H1 (cell line): ENCODE results near the gene BRCA1. TPM values are rescaled to one million over a fixed set of nuclear protein-coding genes. Genes with fewer than 3 reads are reported as not detected.

Experiments used
- CTCF ChIA-PET: fragments of 300-600 bp; sonication (Branson Sonifier 250); formaldehyde crosslinking; loops from one replicate; lab custom pipeline; 2021; ENCODE audit not compliant: partially characterized antibody; lab: Charles Lee
- POLR2A ChIA-PET: fragments of 300-600 bp; sonication (Branson Sonifier 250); formaldehyde crosslinking; loops from one replicate; lab custom pipeline; 2021; ENCODE audit warnings: inconsistent platforms; ENCODE audit not compliant: partially characterized antibody; lab: Charles Lee
- DNase-seq, 2 experiments: peaks; one replicate each; pipeline versions ENCODE4 v3.0.0 to v3.0.0-alpha.2; 2010 to 2022; ENCODE audit warnings: low spot score in 2 of 2, low read depth in 1 of 2, mixed read lengths in 1 of 2
- FAIRE-seq: peaks from 2 replicates; lab custom pipeline; 2011; peaks lifted over from hg19 to GRCh38; lab: Jason Lieb, UNC
- H2AFZ ChIP-seq: 2 replicates; pipeline ENCODE4 v1.8.1; 2012; ENCODE audit warnings: low read length, inconsistent platforms
- H2AK5ac ChIP-seq: 2 replicates; pipeline ENCODE4 v1.6.1; 2013; ENCODE audit warnings: low read depth, low read length
- H2BK120ac ChIP-seq: replicated peaks from 2 replicates; pipeline ENCODE3; 2013; ENCODE audit warnings: low read depth, low read length, inconsistent platforms
- H2BK12ac ChIP-seq: 2 replicates; pipeline ENCODE4 v1.6.1; 2013; ENCODE audit warnings: low read depth, low read length
- H2BK15ac ChIP-seq: 2 replicates; pipeline ENCODE4 v1.6.1; 2013; ENCODE audit warnings: low read length
- H2BK20ac ChIP-seq: 2 replicates; pipeline ENCODE4 v1.6.1; 2013; ENCODE audit warnings: low read length
- H2BK5ac ChIP-seq: 2 replicates; pipeline ENCODE4 v1.6.1; 2013; ENCODE audit warnings: low read depth, low read length
- H3K14ac ChIP-seq: 2 replicates; pipeline ENCODE4 v1.6.1; 2013; ENCODE audit warnings: inconsistent platforms; ENCODE audit not compliant: insufficient read length
- H3K18ac ChIP-seq: 2 replicates; pipeline ENCODE4 v1.6.1; 2013; ENCODE audit warnings: low read length; ENCODE audit errors: extremely low read depth
- H3K23ac ChIP-seq: 2 replicates; pipeline ENCODE4 v1.6.1; 2013; ENCODE audit warnings: inconsistent platforms; ENCODE audit not compliant: insufficient read length
- H3K23me2 ChIP-seq: 2 replicates; pipeline ENCODE4 v1.6.1; 2013; ENCODE audit warnings: low read depth, low read length
- H3K27ac ChIP-seq: 2 replicates; pipeline ENCODE4 v1.6.1; 2011; ENCODE audit warnings: low read depth, low read length, inconsistent platforms
- H3K27me3 ChIP-seq, 4 experiments: replicated peaks in 1 of 4; 1 replicate in 1 of 4; 2 replicates in 3 of 4; pipeline versions ENCODE4 v1.6.1 to v1.8.1; 2011 to 2013; ENCODE audit warnings: low read length in 3 of 4, mild to moderate bottlenecking in 3 of 4, inconsistent platforms in 2 of 4, mixed read lengths in 2 of 4, moderate library complexity in 1 of 4; ENCODE audit not compliant: control insufficient read depth in 3 of 4, insufficient read depth in 3 of 4; ENCODE audit errors: extremely low read depth in 1 of 4
- H3K36me3 ChIP-seq, 4 experiments: 2 replicates each; pipeline versions ENCODE4 v1.6.1 to v1.8.1; 2011 to 2013; ENCODE audit warnings: mild to moderate bottlenecking in 4 of 4, low read length in 3 of 4, moderate library complexity in 2 of 4, control low read depth in 1 of 4, inconsistent platforms in 1 of 4; ENCODE audit not compliant: insufficient read depth in 4 of 4, control insufficient read depth in 2 of 4
- H3K4ac ChIP-seq: replicated peaks from 2 replicates; pipeline ENCODE3; 2013; ENCODE audit warnings: low read length, low read depth, mixed read lengths, inconsistent platforms; ENCODE audit not compliant: insufficient read length
- H3K4me1 ChIP-seq, 4 experiments: replicated peaks in 1 of 4; 1 replicate in 1 of 4; 2 replicates in 3 of 4; pipeline versions ENCODE4 v1.6.1 to v1.8.1; 2011 to 2013; ENCODE audit warnings: low read length in 3 of 4, inconsistent platforms in 2 of 4, mixed read lengths in 1 of 4; ENCODE audit not compliant: insufficient read depth in 4 of 4, control insufficient read depth in 3 of 4
- H3K4me2 ChIP-seq, 2 experiments: 2 replicates each; pipeline versions ENCODE4 v1.6.1 to v1.8.1; 2011 to 2013; ENCODE audit warnings: low read depth in 2 of 2, low read length in 2 of 2, control low read depth in 1 of 2, inconsistent platforms in 1 of 2, mild to moderate bottlenecking in 1 of 2; ENCODE audit not compliant: insufficient read depth in 1 of 2
- H3K4me3 ChIP-seq, 4 experiments: fragments of 200-600, 300-600 bp in 1 of 4; sonication (generic), shearing (Covaris generic), sonication (Bioruptor Twin) in 1 of 4; 2 replicates each; pipeline versions ENCODE4 v1.5.1 to v1.8.1; 2011 to 2016; ENCODE audit warnings: low read length in 4 of 4, low read depth in 3 of 4, control low read depth in 2 of 4, inconsistent platforms in 2 of 4, mild to moderate bottlenecking in 2 of 4, mixed read lengths in 1 of 4, moderate library complexity in 1 of 4; ENCODE audit not compliant: insufficient read depth in 2 of 4; ENCODE audit errors: extremely low read depth in 1 of 4
- H3K56ac ChIP-seq: replicated peaks from 2 replicates; pipeline ENCODE3; 2013; ENCODE audit warnings: low read depth, mild to moderate bottlenecking, mixed read lengths, low read length, inconsistent platforms; ENCODE audit not compliant: insufficient read length
- H3K79me1 ChIP-seq: 2 replicates; pipeline ENCODE4 v1.6.1; 2013; ENCODE audit warnings: low read depth, low read length, control low read depth
- H3K79me2 ChIP-seq, 2 experiments: 2 replicates each; pipeline versions ENCODE4 v1.6.1 to v1.8.1; 2012 to 2013; ENCODE audit warnings: low read length in 2 of 2, mild to moderate bottlenecking in 2 of 2, inconsistent platforms in 1 of 2; ENCODE audit not compliant: insufficient read depth in 2 of 2, control insufficient read depth in 1 of 2
- H3K9ac ChIP-seq, 4 experiments: replicated peaks in 1 of 4; 1 replicate in 1 of 4; 2 replicates in 3 of 4; pipeline versions ENCODE4 v1.6.1 to v1.8.1; 2011 to 2013; ENCODE audit warnings: low read depth in 3 of 4, low read length in 3 of 4, control low read depth in 2 of 4, mild to moderate bottlenecking in 2 of 4, moderate library complexity in 2 of 4, inconsistent platforms in 1 of 4; ENCODE audit errors: extremely low read depth in 1 of 4
- H3K9me3 ChIP-seq, 2 experiments: 2 replicates each; pipeline versions ENCODE4 v1.6.1 to v1.8.1; 2012 to 2013; ENCODE audit warnings: mild to moderate bottlenecking in 2 of 2, moderate library complexity in 2 of 2, control low read depth in 1 of 2, inconsistent platforms in 1 of 2, low read depth in 1 of 2, low read length in 1 of 2, mixed read lengths in 1 of 2; ENCODE audit not compliant: insufficient read depth in 2 of 2
- H4K20me1 ChIP-seq, 2 experiments: replicated peaks in 1 of 2; 2 replicates each; pipeline versions ENCODE3 to v1.8.1; 2011 to 2013; ENCODE audit warnings: inconsistent platforms in 2 of 2, low read length in 2 of 2, mild to moderate bottlenecking in 1 of 2; ENCODE audit not compliant: insufficient read depth in 2 of 2, control insufficient read depth in 1 of 2
- H4K5ac ChIP-seq: 2 replicates; pipeline ENCODE4 v1.6.1; 2013; ENCODE audit warnings: low read length, low read depth, mixed read lengths, inconsistent platforms; ENCODE audit not compliant: insufficient read length
- H4K8ac ChIP-seq: 2 replicates; pipeline ENCODE4 v1.8.0; 2013; ENCODE audit warnings: mild to moderate bottlenecking, moderate library complexity, low read length, inconsistent platforms; ENCODE audit not compliant: insufficient read depth; ENCODE audit errors: extremely low read depth
- H4K91ac ChIP-seq: replicated peaks from 2 replicates; pipeline ENCODE3; 2013; ENCODE audit warnings: low read length, mixed read lengths, inconsistent platforms; ENCODE audit not compliant: insufficient read length
- SRF ChIP-seq: IDR thresholded peaks from 2 replicates; pipeline ENCODE4 v1.6.1; 2011; ENCODE audit warnings: mild to moderate bottlenecking, low read depth, low read length, moderate library complexity
- YY1 ChIP-seq: IDR thresholded peaks from 2 replicates; pipeline ENCODE4 v1.6.1; 2011; ENCODE audit warnings: low read depth, mild to moderate bottlenecking, low read length
- WGBS, 2 experiments: shearing (Covaris generic) in 1 of 2; methylation state at CpG; one replicate each; pipeline versions ENCODE4 v1.1.6 to v1.1.7; 2013 to 2015; ENCODE audit warnings: low lambda C conversion rate in 2 of 2, mixed read lengths in 2 of 2, inconsistent platforms in 1 of 2, low coverage in 1 of 2, missing lambda C conversion rate in 1 of 2; ENCODE audit not compliant: insufficient replicate concordance in 2 of 2, insufficient coverage in 1 of 2, insufficient read length in 1 of 2; ENCODE audit errors: extremely low coverage in 1 of 2, missing lambda C conversion rate in 1 of 2; 5-methylcytosine and 5-hydroxymethylcytosine counted together
- polyA plus RNA-seq, 7 experiments: library from polyadenylated mRNA; depleted of rRNA in 3 of 7; stranded (reverse) in 5 of 7; unstranded in 2 of 7; fragments of >200 nt in 5 of 7; fragments of 200-250 nt in 2 of 7; gene quantifications; 1 replicate in 5 of 7; 2 replicates in 1 of 7; 4 replicates in 1 of 7; pipeline versions ENCODE4 v1.2.1 to v1.2.3, GENCODE V29; 2011 to 2013; ENCODE audit warnings: missing spikeins in 2 of 7, mixed read lengths in 2 of 7
- total RNA-seq: library from RNA; stranded (reverse); fragmentation: NEBNext Ultra II Directional; extraction: Animal tissue kit (Norgen Biotek cat#: 25700); gene quantifications from 2 replicates; pipeline ENCODE4 v1.2.1, GENCODE V29; 2021

BRCA1 gene
- total and polyA plus RNA-seq, 2 of the 8 experiments (the other 6 are each of a cell fraction or from before 2014, with no cell fraction given) = 30.7 to 39.2 TPM

GRCh38 chr17:43125967-43126910 is 1.1 kb upstream of the BRCA1 start:
- Histone ChIP-seq H3K79me1 (no peaks in the 10 kb centered on the region; the same call in 1 of the 2 replicates), H3K9ac (peak overlapping the region in 3 of 4 experiments; percentile 62 to 96 (median 82); a peak in 6 of 7 replicates), H2AFZ (no peak overlapping the region), H2BK20ac (no peak overlapping the region), H3K9me3 (peaks cover 0 to 7% of the 10 kb centered on the region in 2 experiments; a peak in 1 of 4 replicates), H4K20me1 (no peaks in the 10 kb centered on the region), H3K4me3 (peak overlapping the region; percentile 81 to 99 (median 82)), H3K79me2 (peaks cover 0 to 30% of the 10 kb centered on the region in 2 experiments; a peak in 2 of 4 replicates), H2AK5ac (peak overlapping the region; percentile 87), H3K4ac (no peak overlapping the region), H3K18ac (no peak overlapping the region), H4K91ac (no peak overlapping the region), H3K27ac (peak overlapping the region; percentile 81), H3K23me2 (peaks cover 6% of the 10 kb centered on the region), H2BK12ac (peak overlapping the region; percentile 70; the same call in 1 of the 2 replicates), H3K14ac (no peak overlapping the region), H2BK15ac (no peak overlapping the region), H2BK120ac (no peak overlapping the region), H3K4me1 (peaks cover 0 to 4% (median 3%) of the 10 kb centered on the region in 4 experiments; a peak in 4 of 7 replicates), H4K8ac (peak overlapping the region; percentile 90; the same call in 1 of the 2 replicates), H3K27me3 (no peaks in the 10 kb centered on the region), H3K56ac (no peak overlapping the region), H4K5ac (no peak overlapping the region), H2BK5ac (peak overlapping the region; percentile 76), H3K36me3 (peaks cover 0 to 10% (median 6%) of the 10 kb centered on the region in 4 experiments; a peak in 4 of 8 replicates), H3K4me2 (peak overlapping the region; percentile 85 to 94), H3K23ac (no peak overlapping the region)
- CTCF ChIA-PET = interaction anchor here (0.8 to 1.2 kb wide), 2 partner anchors 11 to 102 kb away, joined by 3 to 4 read pairs; no protein-coding TSS in a partner anchor
- FAIRE-seq (no peak), DNase-seq (no peak)
- 88% methylated on average over 46 of the region's 59 CpGs; no CpG with 5 or more reads in 1 of the 2 experiments for WGBS, 2 experiments
- POLR2A ChIA-PET = interaction anchor here (0.7 to 5.5 kb wide), 13 partner anchors 11 to 189 kb away, joined by 3 to 29 read pairs (median 7); partner anchors contain the start of genes NBR1, RPL27 and VAT1
- TF ChIP-seq SRF = no peak
- TF ChIP-seq YY1 = peak; percentile 29; the same call in 1 of the 2 replicates
- TF ChIP-seq, all 59 proteins: peak for 1
